Hepatocyte (in vitro differentiated cells): ENCODE results near the gene KLK11. TPM values are rescaled to one million over a fixed set of nuclear protein-coding genes. Genes with fewer than 3 reads are reported as not detected.

ENCODE experiments used
- DNase-seq: peaks from one replicate; pipeline ENCODE4 v3.0.0-alpha.2; 2016; ENCODE audit warnings: low spot score
- H2AFZ ChIP-seq: fragments of 200-600 bp; sonication (generic); 2 replicates; pipeline ENCODE4 v1.6.0; 2016; ENCODE audit warnings: antibody characterized with exemption, mild to moderate bottlenecking
- H3K27ac ChIP-seq: fragments of 200-600 bp; sonication (generic); 2 replicates; pipeline ENCODE4 v1.5.1; 2016; ENCODE audit warnings: mild to moderate bottlenecking
- H3K27me3 ChIP-seq: fragments of 200-600 bp; sonication (generic); 2 replicates; pipeline ENCODE4 v1.6.1; 2016
- H3K36me3 ChIP-seq: fragments of 200-600 bp; sonication (generic); replicated peaks from 2 replicates; pipeline ENCODE4 v1.5.1; 2016; ENCODE audit warnings: low read depth; ENCODE audit not compliant: insufficient read depth
- H3K4me1 ChIP-seq: fragments of 200-600 bp; sonication (generic); 2 replicates; pipeline ENCODE4 v1.5.1; 2016; ENCODE audit warnings: mild to moderate bottlenecking, moderate library complexity; ENCODE audit not compliant: insufficient read depth
- H3K4me2 ChIP-seq: fragments of 200-600 bp; sonication (generic); 2 replicates; pipeline ENCODE4 v1.6.0; 2016
- H3K4me3 ChIP-seq: fragments of 200-600 bp; sonication (generic); 2 replicates; pipeline ENCODE4 v1.5.1; 2016; ENCODE audit warnings: mild to moderate bottlenecking
- H3K79me2 ChIP-seq: fragments of 200-600 bp; sonication (generic); 2 replicates; pipeline ENCODE4 v1.6.0; 2017; ENCODE audit warnings: mild to moderate bottlenecking
- H3K9me2 ChIP-seq: fragments of 200-600 bp; sonication (generic); replicated peaks from 2 replicates; pipeline ENCODE4 v1.6.0; 2017; ENCODE audit warnings: mild to moderate bottlenecking; ENCODE audit not compliant: insufficient read depth
- H3K9me3 ChIP-seq: fragments of 200-600 bp; sonication (generic); 2 replicates; pipeline ENCODE4 v1.5.1; 2016; ENCODE audit warnings: low read depth, mild to moderate bottlenecking
- H4K20me1 ChIP-seq: fragments of 200-600 bp; sonication (generic); 2 replicates; pipeline ENCODE4 v1.6.0; 2016; ENCODE audit warnings: mild to moderate bottlenecking; ENCODE audit not compliant: insufficient read depth, poor library complexity, severe bottlenecking
- EZH2 ChIP-seq: fragments of 200-600 bp; sonication (generic); IDR thresholded peaks from 2 replicates; pipeline ENCODE4 v1.6.1; 2016; ENCODE audit warnings: antibody characterized with exemption, mild to moderate bottlenecking, borderline replicate concordance
- EZH2phosphoT487 ChIP-seq: fragments of 200-600 bp; sonication (generic); IDR thresholded peaks from one replicate; pipeline ENCODE4 v1.6.1; 2018; ENCODE audit warnings: antibody characterized with exemption, mild to moderate bottlenecking, low read depth, moderate library complexity; ENCODE audit not compliant: unreplicated experiment, severe bottlenecking
- WGBS: methylation state at CpG from one replicate; pipeline ENCODE4 v1.1.6; 2016; ENCODE audit warnings: low lambda C conversion rate; ENCODE audit errors: missing lambda C conversion rate; 5-methylcytosine and 5-hydroxymethylcytosine counted together
- polyA plus RNA-seq: library from polyadenylated mRNA; unstranded; fragments of >200 nt; fragmentation: Nextera tagmentation; extraction: Ambion mirVana; gene quantifications from 2 replicates; pipeline ENCODE4 v1.2.1, GENCODE V29; 2016
- total RNA-seq: library from RNA; depleted of rRNA; stranded (reverse); fragments of >200 nt; gene quantifications from 2 replicates; pipeline ENCODE4 v1.2.3, GENCODE V29; 2014
- TF ChIP-seq, protein P1 (sequence below): fragments of 200-600 bp; sonication (generic); IDR thresholded peaks from 2 replicates; pipeline ENCODE4 v1.5.1; 2016; ENCODE audit warnings: antibody characterized with exemption, mild to moderate bottlenecking; ENCODE audit not compliant: poor library complexity

The KLK11 gene
- total and polyA plus RNA-seq, 2 experiments from 2014 or later: 2.2 TPM; not detected in 1

GRCh38 chr19:51024924-51025323 is 1.5 kb downstream of the KLK11 start:
- Histone ChIP-seq H3K9me2 (no peaks in the 10 kb centered on the region), H3K27ac (no peak overlapping the region)
- WGBS: 34% methylated on average over 5 of the region's 5 CpGs

GRCh38 chr19:51023946-51024345 is 2.5 kb downstream of the KLK11 start:
- no peak for DNase-seq
- Histone ChIP-seq H3K36me3 (no peaks in the 10 kb centered on the region), H3K79me2 (no peaks in the 10 kb centered on the region), H3K9me3 (no peaks in the 10 kb centered on the region), H3K4me2 (no peak overlapping the region), H3K9me2 (no peaks in the 10 kb centered on the region), H3K4me3 (no peak overlapping the region), H3K4me1 (peaks cover 4% of the 10 kb centered on the region), H3K27me3 (peaks cover 17% of the 10 kb centered on the region), H3K27ac (no peak overlapping the region), H2AFZ (no peak overlapping the region), H4K20me1 (no peaks in the 10 kb centered on the region)
- TF ChIP-seq, protein P1, sequence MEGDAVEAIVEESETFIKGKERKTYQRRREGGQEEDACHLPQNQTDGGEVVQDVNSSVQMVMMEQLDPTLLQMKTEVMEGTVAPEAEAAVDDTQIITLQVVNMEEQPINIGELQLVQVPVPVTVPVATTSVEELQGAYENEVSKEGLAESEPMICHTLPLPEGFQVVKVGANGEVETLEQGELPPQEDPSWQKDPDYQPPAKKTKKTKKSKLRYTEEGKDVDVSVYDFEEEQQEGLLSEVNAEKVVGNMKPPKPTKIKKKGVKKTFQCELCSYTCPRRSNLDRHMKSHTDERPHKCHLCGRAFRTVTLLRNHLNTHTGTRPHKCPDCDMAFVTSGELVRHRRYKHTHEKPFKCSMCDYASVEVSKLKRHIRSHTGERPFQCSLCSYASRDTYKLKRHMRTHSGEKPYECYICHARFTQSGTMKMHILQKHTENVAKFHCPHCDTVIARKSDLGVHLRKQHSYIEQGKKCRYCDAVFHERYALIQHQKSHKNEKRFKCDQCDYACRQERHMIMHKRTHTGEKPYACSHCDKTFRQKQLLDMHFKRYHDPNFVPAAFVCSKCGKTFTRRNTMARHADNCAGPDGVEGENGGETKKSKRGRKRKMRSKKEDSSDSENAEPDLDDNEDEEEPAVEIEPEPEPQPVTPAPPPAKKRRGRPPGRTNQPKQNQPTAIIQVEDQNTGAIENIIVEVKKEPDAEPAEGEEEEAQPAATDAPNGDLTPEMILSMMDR: no peak
- TF ChIP-seq EZH2 (no peak), EZH2phosphoT487 (no peak)
- WGBS: 64% methylated on average over 11 of the region's 11 CpGs

More at GRCh38 chr19:51024924-51025323, 1.5 kb downstream of the KLK11 start:
- no peak for DNase-seq
- H3K4me1 ChIP-seq: no peaks in the 10 kb centered on the region
- H4K20me1 ChIP-seq: no peaks in the 10 kb centered on the region
- TF ChIP-seq EZH2phosphoT487 (no peak), EZH2 (no peak)
- TF ChIP-seq, protein P1: no peak
- H3K9me3 ChIP-seq: no peaks in the 10 kb centered on the region
- H3K4me2 ChIP-seq: no peak overlapping the region
- no peak overlapping the region for H3K4me3 ChIP-seq
- H3K36me3 ChIP-seq: no peaks in the 10 kb centered on the region
- no peak overlapping the region for H2AFZ ChIP-seq
- no peaks in the 10 kb centered on the region for H3K79me2 ChIP-seq
- H3K27me3 ChIP-seq: peaks cover 7% of the 10 kb centered on the region

DNA sequence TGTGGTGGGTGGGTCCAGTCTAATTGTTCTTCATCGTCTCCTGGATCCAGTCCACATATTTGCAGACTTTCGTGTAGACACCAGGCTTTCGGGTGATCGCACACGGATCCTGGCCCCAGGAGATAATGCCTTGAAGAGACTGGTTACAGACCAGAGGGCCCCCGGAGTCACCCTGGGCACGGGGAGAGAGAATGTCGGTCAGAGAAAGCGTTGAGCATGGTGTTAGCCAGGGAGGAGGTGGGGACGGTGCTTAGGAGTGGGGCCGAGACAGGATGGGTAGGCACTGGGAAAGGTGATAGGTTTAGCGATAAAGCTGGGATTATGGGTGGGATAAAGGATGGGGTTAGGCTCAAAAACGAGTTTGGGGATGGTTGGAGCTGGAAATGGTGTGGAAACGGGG is 3.9 kb downstream of the KLK11 start:
- H3K9me2 ChIP-seq: no peaks in the 10 kb centered on the region
- H3K27ac ChIP-seq: no peak overlapping the region
- no peaks in the 10 kb centered on the region for H3K36me3 ChIP-seq
- H4K20me1 ChIP-seq: no peaks in the 10 kb centered on the region
- H3K4me2 ChIP-seq: no peak overlapping the region
- peaks cover 27% of the 10 kb centered on the region for H3K27me3 ChIP-seq
- H3K79me2 ChIP-seq: no peaks in the 10 kb centered on the region
- H3K9me3 ChIP-seq: no peaks in the 10 kb centered on the region
- H2AFZ ChIP-seq: no peak overlapping the region
- DNase-seq: no peak
- H3K4me1 ChIP-seq: peaks cover 8% of the 10 kb centered on the region
- no peak overlapping the region for H3K4me3 ChIP-seq
- TF ChIP-seq, protein P1: no peak
- TF ChIP-seq EZH2phosphoT487: no peak
- no peak for TF ChIP-seq EZH2
- WGBS: 80% methylated on average over 14 of the region's 14 CpGs
